ENCODE results near the gene EPB41. TPM values are rescaled to one million over a fixed set of nuclear protein-coding genes. Genes with fewer than 3 reads are reported as not detected.

EPB41 gene
- total and polyA plus RNA-seq, 2 experiments from 2014 or later = 26.8 to 112 TPM

DNA sequence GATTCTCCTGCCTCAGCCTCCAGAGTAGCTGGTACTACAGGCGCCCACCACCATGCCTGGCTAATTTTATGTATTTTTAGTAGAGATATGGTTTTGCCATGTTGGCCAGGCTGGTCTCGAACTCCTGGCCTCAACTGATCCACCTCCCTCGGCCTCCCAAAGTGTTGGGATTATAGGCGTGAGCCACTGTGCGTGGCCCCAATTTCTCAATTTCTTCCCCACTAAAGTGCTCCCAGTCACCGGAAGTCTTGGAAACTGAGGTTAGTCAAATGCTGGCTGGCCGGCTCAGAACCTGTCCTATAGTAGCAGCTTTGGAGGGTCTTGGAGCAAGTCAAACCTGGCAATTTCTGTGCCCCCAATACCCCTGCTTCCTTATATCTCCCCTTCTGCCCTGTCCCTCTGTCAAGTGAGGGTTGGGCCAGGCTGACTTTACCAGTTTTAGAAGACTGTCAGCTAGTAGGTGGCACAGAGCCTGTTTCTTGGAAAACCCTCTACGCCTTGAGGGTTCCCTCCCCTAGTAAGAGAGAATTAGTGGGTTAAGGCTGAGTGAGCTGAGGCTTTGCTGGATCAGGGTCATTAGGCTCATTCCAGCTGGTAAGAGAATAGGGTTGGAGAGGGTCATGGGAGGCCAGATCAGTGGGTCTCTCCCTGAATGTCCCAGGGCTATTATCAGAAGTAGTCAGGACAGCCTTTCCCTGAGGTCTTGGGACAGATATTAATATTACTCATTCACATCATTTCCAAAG, 8.3 kb upstream of the EPB41 start (continued):
- TF ChIP-seq, protein P1, sequence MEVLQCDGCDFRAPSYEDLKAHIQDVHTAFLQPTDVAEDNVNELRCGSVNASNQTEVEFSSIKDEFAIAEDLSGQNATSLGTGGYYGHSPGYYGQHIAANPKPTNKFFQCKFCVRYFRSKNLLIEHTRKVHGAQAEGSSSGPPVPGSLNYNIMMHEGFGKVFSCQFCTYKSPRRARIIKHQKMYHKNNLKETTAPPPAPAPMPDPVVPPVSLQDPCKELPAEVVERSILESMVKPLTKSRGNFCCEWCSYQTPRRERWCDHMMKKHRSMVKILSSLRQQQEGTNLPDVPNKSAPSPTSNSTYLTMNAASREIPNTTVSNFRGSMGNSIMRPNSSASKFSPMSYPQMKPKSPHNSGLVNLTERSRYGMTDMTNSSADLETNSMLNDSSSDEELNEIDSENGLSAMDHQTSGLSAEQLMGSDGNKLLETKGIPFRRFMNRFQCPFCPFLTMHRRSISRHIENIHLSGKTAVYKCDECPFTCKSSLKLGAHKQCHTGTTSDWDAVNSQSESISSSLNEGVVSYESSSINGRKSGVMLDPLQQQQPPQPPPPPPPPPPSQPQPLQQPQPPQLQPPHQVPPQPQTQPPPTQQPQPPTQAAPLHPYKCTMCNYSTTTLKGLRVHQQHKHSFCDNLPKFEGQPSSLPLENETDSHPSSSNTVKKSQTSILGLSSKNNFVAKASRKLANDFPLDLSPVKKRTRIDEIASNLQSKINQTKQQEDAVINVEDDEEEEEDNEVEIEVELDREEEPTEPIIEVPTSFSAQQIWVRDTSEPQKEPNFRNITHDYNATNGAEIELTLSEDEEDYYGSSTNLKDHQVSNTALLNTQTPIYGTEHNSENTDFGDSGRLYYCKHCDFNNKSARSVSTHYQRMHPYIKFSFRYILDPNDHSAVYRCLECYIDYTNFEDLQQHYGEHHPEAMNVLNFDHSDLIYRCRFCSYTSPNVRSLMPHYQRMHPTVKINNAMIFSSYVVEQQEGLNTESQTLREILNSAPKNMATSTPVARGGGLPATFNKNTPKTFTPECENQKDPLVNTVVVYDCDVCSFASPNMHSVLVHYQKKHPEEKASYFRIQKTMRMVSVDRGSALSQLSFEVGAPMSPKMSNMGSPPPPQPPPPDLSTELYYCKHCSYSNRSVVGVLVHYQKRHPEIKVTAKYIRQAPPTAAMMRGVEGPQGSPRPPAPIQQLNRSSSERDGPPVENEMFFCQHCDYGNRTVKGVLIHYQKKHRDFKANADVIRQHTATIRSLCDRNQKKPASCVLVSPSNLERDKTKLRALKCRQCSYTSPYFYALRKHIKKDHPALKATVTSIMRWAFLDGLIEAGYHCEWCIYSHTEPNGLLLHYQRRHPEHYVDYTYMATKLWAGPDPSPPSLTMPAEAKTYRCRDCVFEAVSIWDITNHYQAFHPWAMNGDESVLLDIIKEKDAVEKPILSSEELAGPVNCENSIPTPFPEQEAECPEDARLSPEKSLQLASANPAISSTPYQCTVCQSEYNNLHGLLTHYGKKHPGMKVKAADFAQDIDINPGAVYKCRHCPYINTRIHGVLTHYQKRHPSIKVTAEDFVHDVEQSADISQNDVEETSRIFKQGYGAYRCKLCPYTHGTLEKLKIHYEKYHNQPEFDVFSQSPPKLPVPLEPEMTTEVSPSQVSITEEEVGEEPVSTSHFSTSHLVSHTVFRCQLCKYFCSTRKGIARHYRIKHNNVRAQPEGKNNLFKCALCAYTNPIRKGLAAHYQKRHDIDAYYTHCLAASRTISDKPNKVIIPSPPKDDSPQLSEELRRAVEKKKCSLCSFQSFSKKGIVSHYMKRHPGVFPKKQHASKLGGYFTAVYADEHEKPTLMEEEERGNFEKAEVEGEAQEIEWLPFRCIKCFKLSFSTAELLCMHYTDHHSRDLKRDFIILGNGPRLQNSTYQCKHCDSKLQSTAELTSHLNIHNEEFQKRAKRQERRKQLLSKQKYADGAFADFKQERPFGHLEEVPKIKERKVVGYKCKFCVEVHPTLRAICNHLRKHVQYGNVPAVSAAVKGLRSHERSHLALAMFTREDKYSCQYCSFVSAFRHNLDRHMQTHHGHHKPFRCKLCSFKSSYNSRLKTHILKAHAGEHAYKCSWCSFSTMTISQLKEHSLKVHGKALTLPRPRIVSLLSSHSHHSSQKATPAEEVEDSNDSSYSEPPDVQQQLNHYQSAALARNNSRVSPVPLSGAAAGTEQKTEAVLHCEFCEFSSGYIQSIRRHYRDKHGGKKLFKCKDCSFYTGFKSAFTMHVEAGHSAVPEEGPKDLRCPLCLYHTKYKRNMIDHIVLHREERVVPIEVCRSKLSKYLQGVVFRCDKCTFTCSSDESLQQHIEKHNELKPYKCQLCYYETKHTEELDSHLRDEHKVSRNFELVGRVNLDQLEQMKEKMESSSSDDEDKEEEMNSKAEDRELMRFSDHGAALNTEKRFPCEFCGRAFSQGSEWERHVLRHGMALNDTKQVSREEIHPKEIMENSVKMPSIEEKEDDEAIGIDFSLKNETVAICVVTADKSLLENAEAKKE (CRISPR knock-in tag; IDR thresholded peaks at IDR 0.05) = no peak
- TF ChIP-seq, protein P2, sequence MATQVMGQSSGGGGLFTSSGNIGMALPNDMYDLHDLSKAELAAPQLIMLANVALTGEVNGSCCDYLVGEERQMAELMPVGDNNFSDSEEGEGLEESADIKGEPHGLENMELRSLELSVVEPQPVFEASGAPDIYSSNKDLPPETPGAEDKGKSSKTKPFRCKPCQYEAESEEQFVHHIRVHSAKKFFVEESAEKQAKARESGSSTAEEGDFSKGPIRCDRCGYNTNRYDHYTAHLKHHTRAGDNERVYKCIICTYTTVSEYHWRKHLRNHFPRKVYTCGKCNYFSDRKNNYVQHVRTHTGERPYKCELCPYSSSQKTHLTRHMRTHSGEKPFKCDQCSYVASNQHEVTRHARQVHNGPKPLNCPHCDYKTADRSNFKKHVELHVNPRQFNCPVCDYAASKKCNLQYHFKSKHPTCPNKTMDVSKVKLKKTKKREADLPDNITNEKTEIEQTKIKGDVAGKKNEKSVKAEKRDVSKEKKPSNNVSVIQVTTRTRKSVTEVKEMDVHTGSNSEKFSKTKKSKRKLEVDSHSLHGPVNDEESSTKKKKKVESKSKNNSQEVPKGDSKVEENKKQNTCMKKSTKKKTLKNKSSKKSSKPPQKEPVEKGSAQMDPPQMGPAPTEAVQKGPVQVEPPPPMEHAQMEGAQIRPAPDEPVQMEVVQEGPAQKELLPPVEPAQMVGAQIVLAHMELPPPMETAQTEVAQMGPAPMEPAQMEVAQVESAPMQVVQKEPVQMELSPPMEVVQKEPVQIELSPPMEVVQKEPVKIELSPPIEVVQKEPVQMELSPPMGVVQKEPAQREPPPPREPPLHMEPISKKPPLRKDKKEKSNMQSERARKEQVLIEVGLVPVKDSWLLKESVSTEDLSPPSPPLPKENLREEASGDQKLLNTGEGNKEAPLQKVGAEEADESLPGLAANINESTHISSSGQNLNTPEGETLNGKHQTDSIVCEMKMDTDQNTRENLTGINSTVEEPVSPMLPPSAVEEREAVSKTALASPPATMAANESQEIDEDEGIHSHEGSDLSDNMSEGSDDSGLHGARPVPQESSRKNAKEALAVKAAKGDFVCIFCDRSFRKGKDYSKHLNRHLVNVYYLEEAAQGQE (IDR thresholded peaks at IDR 0.05; ENCODE audit: unreplicated experiment) = no peak

DNA sequence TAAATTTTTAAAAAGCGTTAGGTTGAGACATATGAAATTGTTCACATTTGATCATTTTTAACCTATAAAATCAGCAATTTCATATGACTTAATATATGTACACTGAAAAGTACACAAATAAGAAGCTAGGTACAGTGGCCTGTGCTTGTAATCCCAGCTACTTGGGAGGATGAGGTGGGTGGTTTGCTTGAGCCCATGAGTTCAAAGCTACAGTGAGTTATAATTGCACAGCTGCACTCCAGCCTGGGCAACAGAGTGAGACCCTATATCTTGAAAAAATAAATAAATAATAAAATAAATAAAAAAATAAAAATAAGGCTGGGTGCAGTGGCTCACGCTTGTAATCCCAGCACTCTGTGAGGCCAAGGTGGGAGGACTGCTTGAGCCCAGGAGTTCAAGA, 5.2 kb upstream of the EPB41 start:
- H3K4me1 Mint-ChIP-seq = peaks cover 8% of the 10 kb centered on the region; the same call in 2 of the 3 replicates
- no peak for DNase-seq (ENCODE audit: low spot score)
- H3K9me3 Mint-ChIP-seq = 0 out of 3 replicates have a peak, but pooled peaks cover 4% of the 10 kb centered on the region
- Histone ChIP-seq H3K4me1 (ENCODE audit: insufficient read depth) (peaks cover 5% of the 10 kb centered on the region), H3K36me3 (ENCODE audit: insufficient read depth) (no peaks in the 10 kb centered on the region), H2AFZ (no peak overlapping the region), H3K9me2 (ENCODE audit: insufficient read depth) (no peaks in the 10 kb centered on the region), H4K20me1 (replicated peaks; ENCODE audit: insufficient read depth) (no peaks in the 10 kb centered on the region; the same call in 1 of the 2 replicates), H3K79me2 (replicated peaks; ENCODE audit: insufficient read depth) (no peaks in the 10 kb centered on the region), H3K4me2 (no peak overlapping the region), H3K27ac (ENCODE audit: low read depth) (no peak overlapping the region), H3F3A (replicated peaks; ENCODE audit: low read depth) (no peaks in the 10 kb centered on the region), H3K27me3 (ENCODE audit: insufficient read depth) (no peaks in the 10 kb centered on the region), H3K4me3 (no peak overlapping the region)
- H3K27me3 Mint-ChIP-seq (ENCODE audit: insufficient read depth, low read depth, poor library complexity) = peaks cover 4% of the 10 kb centered on the region
- no peak overlapping the region for H3K4me3 Mint-ChIP-seq
- H3K36me3 Mint-ChIP-seq (ENCODE audit: low read depth) = no peaks in the 10 kb centered on the region
- H3K27ac Mint-ChIP-seq = no peak overlapping the region
- ATAC-seq = no peak
- TF ChIP-seq, protein P2 (IDR thresholded peaks at IDR 0.05; ENCODE audit: unreplicated experiment) = no peak
- TF ChIP-seq NANOG (IDR thresholded peaks at IDR 0.05; ENCODE audit: borderline replicate concordance) (no peak), JUNB (IDR thresholded peaks at IDR 0.05; ENCODE audit: unreplicated experiment) (no peak), POLR2AphosphoS5 (IDR thresholded peaks at IDR 0.05; ENCODE audit: low read depth) (no peak)
- TF ChIP-seq, protein P3, sequence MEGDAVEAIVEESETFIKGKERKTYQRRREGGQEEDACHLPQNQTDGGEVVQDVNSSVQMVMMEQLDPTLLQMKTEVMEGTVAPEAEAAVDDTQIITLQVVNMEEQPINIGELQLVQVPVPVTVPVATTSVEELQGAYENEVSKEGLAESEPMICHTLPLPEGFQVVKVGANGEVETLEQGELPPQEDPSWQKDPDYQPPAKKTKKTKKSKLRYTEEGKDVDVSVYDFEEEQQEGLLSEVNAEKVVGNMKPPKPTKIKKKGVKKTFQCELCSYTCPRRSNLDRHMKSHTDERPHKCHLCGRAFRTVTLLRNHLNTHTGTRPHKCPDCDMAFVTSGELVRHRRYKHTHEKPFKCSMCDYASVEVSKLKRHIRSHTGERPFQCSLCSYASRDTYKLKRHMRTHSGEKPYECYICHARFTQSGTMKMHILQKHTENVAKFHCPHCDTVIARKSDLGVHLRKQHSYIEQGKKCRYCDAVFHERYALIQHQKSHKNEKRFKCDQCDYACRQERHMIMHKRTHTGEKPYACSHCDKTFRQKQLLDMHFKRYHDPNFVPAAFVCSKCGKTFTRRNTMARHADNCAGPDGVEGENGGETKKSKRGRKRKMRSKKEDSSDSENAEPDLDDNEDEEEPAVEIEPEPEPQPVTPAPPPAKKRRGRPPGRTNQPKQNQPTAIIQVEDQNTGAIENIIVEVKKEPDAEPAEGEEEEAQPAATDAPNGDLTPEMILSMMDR (conservative IDR thresholded peaks at IDR 0.05; ENCODE audit: low read depth in 2 of 2) = no peak
